Peyer's patch (tissue), 4 donors: Measurements from ENCODE around the gene ARMH3.

ENCODE experiments used
- POLR2A ChIP-seq, 2 donors: fragments of 450-650 bp; IDR thresholded peaks; one replicate each; pipeline ENCODE4 v1.5.1; 2017; ENCODE audit warnings: antibody characterized with exemption in 2 of 2, mild to moderate bottlenecking in 2 of 2, moderate library complexity in 2 of 2
- TF ChIP-seq, protein P1 (sequence below), 6 experiments: fragments of 450-650 bp in 4 of 6; fragments of 200-600 bp in 2 of 6; sonication (generic) in 1 of 6; IDR thresholded peaks; one replicate each; pipeline ENCODE4 v1.5.1; 2017 to 2019; ENCODE audit warnings: antibody characterized with exemption in 6 of 6, mild to moderate bottlenecking in 3 of 6, moderate library complexity in 1 of 6

DNA sequence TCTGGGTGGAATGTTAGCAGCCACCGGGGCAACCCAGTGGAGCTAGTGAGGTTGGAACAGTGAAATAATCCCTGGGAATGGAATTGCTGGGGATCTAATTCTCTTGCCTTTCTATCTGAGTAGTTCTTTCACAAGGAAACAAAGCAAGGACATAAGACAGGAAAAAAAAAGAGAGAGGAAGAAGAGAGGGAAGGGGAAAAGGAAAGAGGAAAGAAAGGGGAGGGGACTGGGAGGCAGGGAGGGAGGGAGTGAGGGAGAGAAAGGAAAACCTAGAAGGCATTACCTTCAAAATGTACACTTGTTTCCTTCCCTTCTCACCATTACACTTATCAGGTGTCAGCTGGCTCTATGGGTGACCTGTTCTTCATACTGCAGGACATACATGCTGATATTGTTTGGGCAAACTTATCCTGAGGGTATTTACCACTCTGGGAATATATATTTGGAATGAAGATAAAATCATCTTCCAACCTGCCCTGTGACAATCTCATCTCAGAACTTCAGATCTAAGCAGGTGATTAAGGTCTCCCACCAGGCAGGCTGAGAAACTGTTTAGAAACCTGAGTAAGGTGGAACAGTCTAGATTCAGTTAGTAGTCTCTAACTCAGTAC, 162.4 kb downstream of the ARMH3 start:
- TF ChIP-seq, protein P1, sequence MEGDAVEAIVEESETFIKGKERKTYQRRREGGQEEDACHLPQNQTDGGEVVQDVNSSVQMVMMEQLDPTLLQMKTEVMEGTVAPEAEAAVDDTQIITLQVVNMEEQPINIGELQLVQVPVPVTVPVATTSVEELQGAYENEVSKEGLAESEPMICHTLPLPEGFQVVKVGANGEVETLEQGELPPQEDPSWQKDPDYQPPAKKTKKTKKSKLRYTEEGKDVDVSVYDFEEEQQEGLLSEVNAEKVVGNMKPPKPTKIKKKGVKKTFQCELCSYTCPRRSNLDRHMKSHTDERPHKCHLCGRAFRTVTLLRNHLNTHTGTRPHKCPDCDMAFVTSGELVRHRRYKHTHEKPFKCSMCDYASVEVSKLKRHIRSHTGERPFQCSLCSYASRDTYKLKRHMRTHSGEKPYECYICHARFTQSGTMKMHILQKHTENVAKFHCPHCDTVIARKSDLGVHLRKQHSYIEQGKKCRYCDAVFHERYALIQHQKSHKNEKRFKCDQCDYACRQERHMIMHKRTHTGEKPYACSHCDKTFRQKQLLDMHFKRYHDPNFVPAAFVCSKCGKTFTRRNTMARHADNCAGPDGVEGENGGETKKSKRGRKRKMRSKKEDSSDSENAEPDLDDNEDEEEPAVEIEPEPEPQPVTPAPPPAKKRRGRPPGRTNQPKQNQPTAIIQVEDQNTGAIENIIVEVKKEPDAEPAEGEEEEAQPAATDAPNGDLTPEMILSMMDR (IDR thresholded peaks at IDR 0.05) = no peak
- TF ChIP-seq POLR2A (IDR thresholded peaks at IDR 0.05) = no peak
